H1 (cell line): ENCODE measurements around the gene ASF1B. TPM values are rescaled to one million over a fixed set of nuclear protein-coding genes. Genes with fewer than 3 reads are reported as not detected.

Experiments used
- CTCF ChIA-PET: fragments of 300-600 bp; sonication (Branson Sonifier 250); formaldehyde crosslinking; loops from one replicate; lab custom pipeline; 2021; ENCODE audit not compliant: partially characterized antibody; lab: Charles Lee
- POLR2A ChIA-PET: fragments of 300-600 bp; sonication (Branson Sonifier 250); formaldehyde crosslinking; loops from one replicate; lab custom pipeline; 2021; ENCODE audit warnings: inconsistent platforms; ENCODE audit not compliant: partially characterized antibody; lab: Charles Lee
- DNase-seq, 2 experiments: peaks; one replicate each; pipeline versions ENCODE4 v3.0.0 to v3.0.0-alpha.2; 2010 to 2022; ENCODE audit warnings: low spot score in 2 of 2, low read depth in 1 of 2, mixed read lengths in 1 of 2
- FAIRE-seq: peaks from 2 replicates; lab custom pipeline; 2011; peaks lifted over from hg19 to GRCh38; lab: Jason Lieb, UNC
- H2AFZ ChIP-seq: 2 replicates; pipeline ENCODE4 v1.8.1; 2012; ENCODE audit warnings: low read length, inconsistent platforms
- H2AK5ac ChIP-seq: 2 replicates; pipeline ENCODE4 v1.6.1; 2013; ENCODE audit warnings: low read depth, low read length
- H2BK120ac ChIP-seq: replicated peaks from 2 replicates; pipeline ENCODE3; 2013; ENCODE audit warnings: low read depth, low read length, inconsistent platforms
- H2BK12ac ChIP-seq: 2 replicates; pipeline ENCODE4 v1.6.1; 2013; ENCODE audit warnings: low read depth, low read length
- H2BK15ac ChIP-seq: 2 replicates; pipeline ENCODE4 v1.6.1; 2013; ENCODE audit warnings: low read length
- H2BK20ac ChIP-seq: 2 replicates; pipeline ENCODE4 v1.6.1; 2013; ENCODE audit warnings: low read length
- H2BK5ac ChIP-seq: 2 replicates; pipeline ENCODE4 v1.6.1; 2013; ENCODE audit warnings: low read depth, low read length
- H3K14ac ChIP-seq: 2 replicates; pipeline ENCODE4 v1.6.1; 2013; ENCODE audit warnings: inconsistent platforms; ENCODE audit not compliant: insufficient read length
- H3K18ac ChIP-seq: 2 replicates; pipeline ENCODE4 v1.6.1; 2013; ENCODE audit warnings: low read length; ENCODE audit errors: extremely low read depth
- H3K23ac ChIP-seq: 2 replicates; pipeline ENCODE4 v1.6.1; 2013; ENCODE audit warnings: inconsistent platforms; ENCODE audit not compliant: insufficient read length
- H3K23me2 ChIP-seq: 2 replicates; pipeline ENCODE4 v1.6.1; 2013; ENCODE audit warnings: low read depth, low read length
- H3K27ac ChIP-seq: 2 replicates; pipeline ENCODE4 v1.6.1; 2011; ENCODE audit warnings: low read depth, low read length, inconsistent platforms
- H3K27me3 ChIP-seq, 4 experiments: replicated peaks in 1 of 4; 1 replicate in 1 of 4; 2 replicates in 3 of 4; pipeline versions ENCODE4 v1.6.1 to v1.8.1; 2011 to 2013; ENCODE audit warnings: low read length in 3 of 4, mild to moderate bottlenecking in 3 of 4, inconsistent platforms in 2 of 4, mixed read lengths in 2 of 4, moderate library complexity in 1 of 4; ENCODE audit not compliant: control insufficient read depth in 3 of 4, insufficient read depth in 3 of 4; ENCODE audit errors: extremely low read depth in 1 of 4
- H3K36me3 ChIP-seq, 4 experiments: 2 replicates each; pipeline versions ENCODE4 v1.6.1 to v1.8.1; 2011 to 2013; ENCODE audit warnings: mild to moderate bottlenecking in 4 of 4, low read length in 3 of 4, moderate library complexity in 2 of 4, control low read depth in 1 of 4, inconsistent platforms in 1 of 4; ENCODE audit not compliant: insufficient read depth in 4 of 4, control insufficient read depth in 2 of 4
- H3K4ac ChIP-seq: replicated peaks from 2 replicates; pipeline ENCODE3; 2013; ENCODE audit warnings: low read length, low read depth, mixed read lengths, inconsistent platforms; ENCODE audit not compliant: insufficient read length
- H3K4me1 ChIP-seq, 4 experiments: replicated peaks in 1 of 4; 1 replicate in 1 of 4; 2 replicates in 3 of 4; pipeline versions ENCODE4 v1.6.1 to v1.8.1; 2011 to 2013; ENCODE audit warnings: low read length in 3 of 4, inconsistent platforms in 2 of 4, mixed read lengths in 1 of 4; ENCODE audit not compliant: insufficient read depth in 4 of 4, control insufficient read depth in 3 of 4
- H3K4me2 ChIP-seq, 2 experiments: 2 replicates each; pipeline versions ENCODE4 v1.6.1 to v1.8.1; 2011 to 2013; ENCODE audit warnings: low read depth in 2 of 2, low read length in 2 of 2, control low read depth in 1 of 2, inconsistent platforms in 1 of 2, mild to moderate bottlenecking in 1 of 2; ENCODE audit not compliant: insufficient read depth in 1 of 2
- H3K4me3 ChIP-seq, 4 experiments: fragments of 200-600, 300-600 bp in 1 of 4; sonication (generic), shearing (Covaris generic), sonication (Bioruptor Twin) in 1 of 4; 2 replicates each; pipeline versions ENCODE4 v1.5.1 to v1.8.1; 2011 to 2016; ENCODE audit warnings: low read length in 4 of 4, low read depth in 3 of 4, control low read depth in 2 of 4, inconsistent platforms in 2 of 4, mild to moderate bottlenecking in 2 of 4, mixed read lengths in 1 of 4, moderate library complexity in 1 of 4; ENCODE audit not compliant: insufficient read depth in 2 of 4; ENCODE audit errors: extremely low read depth in 1 of 4
- H3K56ac ChIP-seq: replicated peaks from 2 replicates; pipeline ENCODE3; 2013; ENCODE audit warnings: low read depth, mild to moderate bottlenecking, mixed read lengths, low read length, inconsistent platforms; ENCODE audit not compliant: insufficient read length
- H3K79me1 ChIP-seq: 2 replicates; pipeline ENCODE4 v1.6.1; 2013; ENCODE audit warnings: low read depth, low read length, control low read depth
- H3K79me2 ChIP-seq, 2 experiments: 2 replicates each; pipeline versions ENCODE4 v1.6.1 to v1.8.1; 2012 to 2013; ENCODE audit warnings: low read length in 2 of 2, mild to moderate bottlenecking in 2 of 2, inconsistent platforms in 1 of 2; ENCODE audit not compliant: insufficient read depth in 2 of 2, control insufficient read depth in 1 of 2
- H3K9ac ChIP-seq, 4 experiments: replicated peaks in 1 of 4; 1 replicate in 1 of 4; 2 replicates in 3 of 4; pipeline versions ENCODE4 v1.6.1 to v1.8.1; 2011 to 2013; ENCODE audit warnings: low read depth in 3 of 4, low read length in 3 of 4, control low read depth in 2 of 4, mild to moderate bottlenecking in 2 of 4, moderate library complexity in 2 of 4, inconsistent platforms in 1 of 4; ENCODE audit errors: extremely low read depth in 1 of 4
- H3K9me3 ChIP-seq, 2 experiments: 2 replicates each; pipeline versions ENCODE4 v1.6.1 to v1.8.1; 2012 to 2013; ENCODE audit warnings: mild to moderate bottlenecking in 2 of 2, moderate library complexity in 2 of 2, control low read depth in 1 of 2, inconsistent platforms in 1 of 2, low read depth in 1 of 2, low read length in 1 of 2, mixed read lengths in 1 of 2; ENCODE audit not compliant: insufficient read depth in 2 of 2
- H4K20me1 ChIP-seq, 2 experiments: replicated peaks in 1 of 2; 2 replicates each; pipeline versions ENCODE3 to v1.8.1; 2011 to 2013; ENCODE audit warnings: inconsistent platforms in 2 of 2, low read length in 2 of 2, mild to moderate bottlenecking in 1 of 2; ENCODE audit not compliant: insufficient read depth in 2 of 2, control insufficient read depth in 1 of 2
- H4K5ac ChIP-seq: 2 replicates; pipeline ENCODE4 v1.6.1; 2013; ENCODE audit warnings: low read length, low read depth, mixed read lengths, inconsistent platforms; ENCODE audit not compliant: insufficient read length
- H4K8ac ChIP-seq: 2 replicates; pipeline ENCODE4 v1.8.0; 2013; ENCODE audit warnings: mild to moderate bottlenecking, moderate library complexity, low read length, inconsistent platforms; ENCODE audit not compliant: insufficient read depth; ENCODE audit errors: extremely low read depth
- H4K91ac ChIP-seq: replicated peaks from 2 replicates; pipeline ENCODE3; 2013; ENCODE audit warnings: low read length, mixed read lengths, inconsistent platforms; ENCODE audit not compliant: insufficient read length
- BRCA1 ChIP-seq: IDR thresholded peaks from 2 replicates; pipeline ENCODE4 v1.6.1; 2012; ENCODE audit warnings: low read depth, low read length, improper control_type of control experiment
- EZH2 ChIP-seq: fragments of 200-600 bp; sonication (generic); IDR thresholded peaks from 2 replicates; pipeline ENCODE4 v1.7.1; 2012; ENCODE audit warnings: low read depth, mild to moderate bottlenecking, moderate library complexity, low read length, inconsistent platforms; ENCODE audit not compliant: severe bottlenecking
- GTF2F1 ChIP-seq: IDR thresholded peaks from 2 replicates; pipeline ENCODE4 v1.6.1; 2012; ENCODE audit warnings: low read depth, low read length, improper control_type of control experiment, borderline replicate concordance
- JUN ChIP-seq: IDR thresholded peaks from 2 replicates; pipeline ENCODE4 v1.6.1; 2011; ENCODE audit warnings: low read depth, mild to moderate bottlenecking, improper control_type of control experiment, low read length
- KDM4A ChIP-seq: IDR thresholded peaks from one replicate; pipeline ENCODE4 v1.7.1; 2012; ENCODE audit warnings: low read depth, mild to moderate bottlenecking, moderate library complexity, low read length, inconsistent platforms; ENCODE audit not compliant: severe bottlenecking
- SP1 ChIP-seq: IDR thresholded peaks from 2 replicates; pipeline ENCODE4 v1.6.1; 2011; ENCODE audit warnings: low read depth, low read length
- SP2 ChIP-seq: IDR thresholded peaks from 2 replicates; pipeline ENCODE4 v1.6.1; 2012; ENCODE audit warnings: mild to moderate bottlenecking, low read length, inconsistent platforms
- SRF ChIP-seq: IDR thresholded peaks from 2 replicates; pipeline ENCODE4 v1.6.1; 2011; ENCODE audit warnings: mild to moderate bottlenecking, low read depth, low read length, moderate library complexity
- YY1 ChIP-seq: IDR thresholded peaks from 2 replicates; pipeline ENCODE4 v1.6.1; 2011; ENCODE audit warnings: low read depth, mild to moderate bottlenecking, low read length
- ZNF274 ChIP-seq: IDR thresholded peaks from 2 replicates; pipeline ENCODE4 v1.7.0; 2012; ENCODE audit warnings: low read length, borderline replicate concordance; ENCODE audit errors: extremely low read depth
- WGBS, 2 experiments: shearing (Covaris generic) in 1 of 2; methylation state at CpG; one replicate each; pipeline versions ENCODE4 v1.1.6 to v1.1.7; 2013 to 2015; ENCODE audit warnings: low lambda C conversion rate in 2 of 2, mixed read lengths in 2 of 2, inconsistent platforms in 1 of 2, low coverage in 1 of 2, missing lambda C conversion rate in 1 of 2; ENCODE audit not compliant: insufficient replicate concordance in 2 of 2, insufficient coverage in 1 of 2, insufficient read length in 1 of 2; ENCODE audit errors: extremely low coverage in 1 of 2, missing lambda C conversion rate in 1 of 2; 5-methylcytosine and 5-hydroxymethylcytosine counted together
- polyA plus RNA-seq, 7 experiments: library from polyadenylated mRNA; depleted of rRNA in 3 of 7; stranded (reverse) in 5 of 7; unstranded in 2 of 7; fragments of >200 nt in 5 of 7; fragments of 200-250 nt in 2 of 7; gene quantifications; 1 replicate in 5 of 7; 2 replicates in 1 of 7; 4 replicates in 1 of 7; pipeline versions ENCODE4 v1.2.1 to v1.2.3, GENCODE V29; 2011 to 2013; ENCODE audit warnings: missing spikeins in 2 of 7, mixed read lengths in 2 of 7
- total RNA-seq: library from RNA; stranded (reverse); fragmentation: NEBNext Ultra II Directional; extraction: Animal tissue kit (Norgen Biotek cat#: 25700); gene quantifications from 2 replicates; pipeline ENCODE4 v1.2.1, GENCODE V29; 2021

The ASF1B gene
- total and polyA plus RNA-seq, 2 of the 8 experiments (the other 6 are each of a cell fraction or from before 2014, with no cell fraction given): 32.6 to 59.2 TPM

GRCh38 chr19:14105680-14106079 lies 30.7 kb downstream of the ASF1B start:
- FAIRE-seq (no peak), DNase-seq (no peak)
- H4K5ac ChIP-seq: no peak overlapping the region
- no peak overlapping the region for H3K9ac ChIP-seq
- H2BK20ac ChIP-seq: no peak overlapping the region
- no peaks in the 10 kb centered on the region for H3K4me1 ChIP-seq
- POLR2A ChIA-PET: interaction anchor here (0.6 to 1.5 kb wide), 2 partner anchors 10 to 301 kb away, joined by 3 read pairs; no protein-coding TSS in a partner anchor
- TF ChIP-seq EZH2: no peak
- TF ChIP-seq GTF2F1: no peak
- no peak for TF ChIP-seq ZNF274
- no peak for TF ChIP-seq JUN
- no peak for TF ChIP-seq KDM4A
- TF ChIP-seq SP1: no peak
- TF ChIP-seq YY1: no peak
- TF ChIP-seq SP2: no peak
- TF ChIP-seq SRF: no peak
- TF ChIP-seq BRCA1: no peak
- no peak overlapping the region for H3K23ac ChIP-seq
- 97% methylated on average over 8 of the region's 8 CpGs; no CpG with 5 or more reads in 1 of the 2 experiments for WGBS, 2 experiments
- no peak overlapping the region for H3K18ac ChIP-seq
- H3K4me3 ChIP-seq: no peak overlapping the region
- no peak overlapping the region for H4K8ac ChIP-seq
- H3K56ac ChIP-seq: no peak overlapping the region
- H3K36me3 ChIP-seq: no peaks in the 10 kb centered on the region
- no peak overlapping the region for H2BK5ac ChIP-seq
- no peak overlapping the region for H3K27ac ChIP-seq
- no peak overlapping the region for H4K91ac ChIP-seq
- H4K20me1 ChIP-seq: peaks cover 1 to 2% of the 10 kb centered on the region in 2 experiments
- H3K23me2 ChIP-seq: no peaks in the 10 kb centered on the region
- H2BK12ac ChIP-seq: no peak overlapping the region
- peaks cover 3% of the 10 kb centered on the region; the same call in 1 of the 2 replicates for H3K79me1 ChIP-seq
- no peak overlapping the region for H2BK120ac ChIP-seq
- no peaks in the 10 kb centered on the region for H3K79me2 ChIP-seq
- no peak overlapping the region for H2AFZ ChIP-seq
- H3K4ac ChIP-seq: no peak overlapping the region
- H2BK15ac ChIP-seq: no peak overlapping the region
- H2AK5ac ChIP-seq: no peak overlapping the region
- H3K9me3 ChIP-seq: no peaks in the 10 kb centered on the region
- no peaks in the 10 kb centered on the region for H3K27me3 ChIP-seq
- H3K14ac ChIP-seq: no peak overlapping the region
- H3K4me2 ChIP-seq: no peak overlapping the region
- CTCF ChIA-PET: interaction anchor here (0.9 to 5.3 kb wide), 4 partner anchors 8 to 32 kb away, joined by 3 to 40 read pairs (median 3); a partner anchor contains a TSS
